Chondrocyte (in vitro differentiated cells): Measurements from ENCODE around the gene PCGF6. TPM values are rescaled to one million over a fixed set of nuclear protein-coding genes. Genes with fewer than 3 reads are reported as not detected.

Experiments
- DNase-seq: peaks from one replicate; pipeline ENCODE4 v3.0.0; 2021; ENCODE audit warnings: mixed read lengths, low spot score
- H3K27ac Mint-ChIP-seq: one replicate; pipeline ENCODE4 v1.8.0; 2021; ENCODE audit warnings: mild to moderate bottlenecking, moderate library complexity, mixed read lengths; ENCODE audit not compliant: unreplicated experiment
- H3K27me3 Mint-ChIP-seq: 2 replicates; pipeline ENCODE4 v1.8.0; 2021; ENCODE audit warnings: low read depth, mixed read lengths
- H3K36me3 Mint-ChIP-seq: 2 replicates; pipeline ENCODE4 v1.8.0; 2021; ENCODE audit warnings: low read depth, mixed read lengths
- H3K4me1 Mint-ChIP-seq: 2 replicates; pipeline ENCODE4 v1.8.0; 2021; ENCODE audit warnings: low read depth, mild to moderate bottlenecking, mixed read lengths
- H3K4me3 Mint-ChIP-seq: one replicate; pipeline ENCODE4 v1.8.0; 2021; ENCODE audit warnings: mild to moderate bottlenecking, moderate library complexity, mixed read lengths; ENCODE audit not compliant: unreplicated experiment
- H3K9me3 Mint-ChIP-seq: 2 replicates; pipeline ENCODE4 v1.8.0; 2021; ENCODE audit warnings: low read depth, mixed read lengths
- total RNA-seq: library from RNA; stranded (reverse); gene quantifications from 3 replicates; pipeline ENCODE4 v1.2.1, GENCODE V29; 2021
- TF ChIP-seq, protein P1 (sequence below): fragments of 200-600 bp; sonication (generic); IDR thresholded peaks from 2 replicates; pipeline ENCODE4 v1.5.0; 2021; ENCODE audit warnings: antibody characterized with exemption, mild to moderate bottlenecking, moderate library complexity

The PCGF6 gene
- total RNA-seq, 1 donor from 2014 or later: 11.4 TPM

DNA sequence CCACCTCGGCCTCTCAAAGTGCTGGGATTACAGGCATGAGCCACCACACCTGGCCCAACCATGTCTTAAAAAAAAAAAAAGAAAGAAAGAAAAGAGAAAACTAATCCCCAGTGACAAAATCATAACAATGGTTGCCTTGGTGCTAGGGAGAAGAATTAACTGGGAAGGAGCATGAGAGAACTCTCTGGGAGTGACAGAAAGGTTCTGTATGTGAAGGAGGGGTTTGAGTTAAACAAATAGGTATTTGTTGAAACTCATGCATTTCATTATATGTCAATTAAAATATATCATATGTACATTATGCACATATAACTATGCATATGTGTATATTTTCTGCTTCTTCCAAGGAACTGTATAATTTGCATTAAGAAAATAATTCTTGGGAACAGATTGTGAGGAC lies 40.7 kb downstream of the PCGF6 start:
- no peaks in the 10 kb centered on the region for H3K27me3 Mint-ChIP-seq
- peaks cover 23% of the 10 kb centered on the region for H3K36me3 Mint-ChIP-seq
- no peak overlapping the region for H3K4me3 Mint-ChIP-seq
- H3K27ac Mint-ChIP-seq: no peak overlapping the region
- TF ChIP-seq, protein P1, sequence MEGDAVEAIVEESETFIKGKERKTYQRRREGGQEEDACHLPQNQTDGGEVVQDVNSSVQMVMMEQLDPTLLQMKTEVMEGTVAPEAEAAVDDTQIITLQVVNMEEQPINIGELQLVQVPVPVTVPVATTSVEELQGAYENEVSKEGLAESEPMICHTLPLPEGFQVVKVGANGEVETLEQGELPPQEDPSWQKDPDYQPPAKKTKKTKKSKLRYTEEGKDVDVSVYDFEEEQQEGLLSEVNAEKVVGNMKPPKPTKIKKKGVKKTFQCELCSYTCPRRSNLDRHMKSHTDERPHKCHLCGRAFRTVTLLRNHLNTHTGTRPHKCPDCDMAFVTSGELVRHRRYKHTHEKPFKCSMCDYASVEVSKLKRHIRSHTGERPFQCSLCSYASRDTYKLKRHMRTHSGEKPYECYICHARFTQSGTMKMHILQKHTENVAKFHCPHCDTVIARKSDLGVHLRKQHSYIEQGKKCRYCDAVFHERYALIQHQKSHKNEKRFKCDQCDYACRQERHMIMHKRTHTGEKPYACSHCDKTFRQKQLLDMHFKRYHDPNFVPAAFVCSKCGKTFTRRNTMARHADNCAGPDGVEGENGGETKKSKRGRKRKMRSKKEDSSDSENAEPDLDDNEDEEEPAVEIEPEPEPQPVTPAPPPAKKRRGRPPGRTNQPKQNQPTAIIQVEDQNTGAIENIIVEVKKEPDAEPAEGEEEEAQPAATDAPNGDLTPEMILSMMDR: no peak
- no peaks in the 10 kb centered on the region for H3K9me3 Mint-ChIP-seq
- DNase-seq: no peak
- H3K4me1 Mint-ChIP-seq: no peaks in the 10 kb centered on the region

DNA sequence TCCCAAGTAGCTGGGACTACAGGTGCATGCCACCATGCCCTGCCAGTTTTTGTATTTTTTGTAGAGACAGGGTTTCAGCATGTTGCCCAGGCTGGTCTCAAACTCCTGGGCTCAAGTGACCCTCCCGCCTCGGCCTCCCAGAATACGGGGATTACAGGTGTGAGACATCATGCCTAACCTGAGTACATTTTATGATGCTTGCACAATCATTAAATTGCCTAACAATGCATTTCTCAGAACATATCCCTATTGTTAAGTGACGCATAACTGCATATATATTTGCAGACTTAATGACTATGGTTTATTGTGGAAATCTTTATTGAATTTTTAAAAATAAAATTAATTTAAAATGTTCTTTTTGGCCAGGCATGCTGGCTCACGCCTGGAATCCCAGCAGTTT lies 43.3 kb downstream of the PCGF6 start:
- no peak for DNase-seq

DNA sequence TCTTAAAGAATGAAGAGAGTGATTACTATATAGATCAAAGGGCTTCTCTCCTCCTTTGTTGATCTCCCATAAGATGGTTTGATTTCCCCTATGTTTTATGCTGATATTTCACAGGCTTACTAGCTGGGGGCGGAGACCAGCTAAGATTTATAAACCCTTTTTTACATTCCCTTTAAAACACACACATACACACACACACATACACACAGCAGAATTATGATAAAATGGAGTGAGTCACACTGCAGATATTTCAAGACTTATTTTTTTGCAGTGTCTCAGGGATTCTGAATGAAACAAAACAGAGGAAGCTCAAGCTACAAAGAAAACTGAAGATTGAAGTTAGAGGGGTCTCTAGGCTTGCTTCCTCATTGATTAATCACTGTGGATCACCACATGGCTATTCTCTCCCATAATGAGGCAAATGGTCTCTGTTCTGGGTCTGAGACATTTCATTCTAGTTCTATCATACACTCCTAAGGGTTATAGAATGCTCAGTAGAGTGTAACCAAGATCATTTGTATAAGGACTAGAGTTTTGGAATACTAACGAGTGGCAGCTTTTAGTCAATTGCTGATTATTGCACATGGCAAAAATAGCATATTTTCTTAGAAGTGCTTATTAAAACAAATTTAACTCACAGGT lies 55.4 kb downstream of the PCGF6 start:
- no peaks in the 10 kb centered on the region for H3K36me3 Mint-ChIP-seq
- peak overlapping the region; percentile 5 for H3K27ac Mint-ChIP-seq
- H3K4me3 Mint-ChIP-seq: no peak overlapping the region
- TF ChIP-seq, protein P1: no peak
- no peak for DNase-seq
- H3K27me3 Mint-ChIP-seq: no peaks in the 10 kb centered on the region
- H3K4me1 Mint-ChIP-seq: peaks cover 16% of the 10 kb centered on the region
- H3K9me3 Mint-ChIP-seq: no peaks in the 10 kb centered on the region

More for the DNA sequence above, 43.3 kb downstream of the PCGF6 start:
- Mint-ChIP-seq H3K9me3 (no peaks in the 10 kb centered on the region), H3K27ac (no peak overlapping the region), H3K4me1 (no peaks in the 10 kb centered on the region), H3K4me3 (no peak overlapping the region), H3K36me3 (peaks cover 24% of the 10 kb centered on the region), H3K27me3 (no peaks in the 10 kb centered on the region)
- TF ChIP-seq, protein P1: no peak

DNA sequence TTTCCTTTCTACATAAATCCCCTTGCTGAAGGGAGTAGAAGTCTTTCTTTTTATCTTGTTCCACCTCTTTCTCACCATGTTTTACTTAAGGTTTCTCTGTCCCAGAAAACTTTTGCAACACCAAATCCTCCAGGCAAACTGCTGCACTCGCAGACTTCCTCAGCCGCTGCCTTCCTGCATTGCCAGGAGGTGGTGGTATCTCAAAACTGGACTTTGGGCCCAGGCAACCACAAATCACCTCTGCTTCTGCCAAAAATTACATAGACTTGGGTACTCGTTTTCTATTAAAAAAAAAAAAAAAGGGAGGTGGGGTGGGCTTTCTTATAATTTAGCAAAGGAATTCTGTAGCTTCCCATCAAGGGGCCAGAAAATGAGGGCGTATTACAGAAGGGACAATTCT lies 59.4 kb downstream of the PCGF6 start:
- Mint-ChIP-seq H3K36me3 (peaks cover 20% of the 10 kb centered on the region), H3K27ac (no peak overlapping the region), H3K4me1 (peaks cover 16% of the 10 kb centered on the region), H3K9me3 (no peaks in the 10 kb centered on the region), H3K4me3 (no peak overlapping the region), H3K27me3 (peaks cover 2% of the 10 kb centered on the region)
- TF ChIP-seq, protein P1: no peak
- no peak for DNase-seq

DNA sequence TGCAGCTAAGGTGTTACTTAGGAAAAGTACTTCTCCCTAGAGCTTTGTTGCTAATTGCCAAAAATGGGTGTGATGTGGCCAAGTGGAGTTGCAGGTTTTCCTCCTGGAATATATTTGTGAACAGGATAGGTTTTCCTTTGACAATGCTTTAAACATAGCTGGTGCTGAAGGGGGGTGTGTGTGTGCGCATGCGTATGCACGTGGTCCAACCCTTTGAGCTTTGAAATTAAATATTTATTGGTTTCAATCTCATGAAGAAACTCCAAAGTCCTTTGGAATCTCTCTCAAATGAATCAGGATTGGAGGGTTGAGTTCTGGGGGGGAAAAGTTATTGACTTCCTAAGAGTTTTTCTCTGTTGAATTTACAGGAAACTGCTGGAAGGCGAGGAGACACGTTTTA lies 62.9 kb downstream of the PCGF6 start:
- Mint-ChIP-seq H3K27me3 (peaks cover 4% of the 10 kb centered on the region), H3K27ac (no peak overlapping the region), H3K9me3 (no peaks in the 10 kb centered on the region), H3K4me3 (no peak overlapping the region), H3K36me3 (peaks cover 22% of the 10 kb centered on the region), H3K4me1 (no peaks in the 10 kb centered on the region)
- TF ChIP-seq, protein P1: no peak
- DNase-seq: no peak
